SK-N-SH (cell line): ENCODE data around the gene CCR6. TPM values are rescaled to one million over a fixed set of nuclear protein-coding genes. Genes with fewer than 3 reads are reported as not detected.

ENCODE experiments used
- CTCF ChIA-PET: fragments of 300-600, 350-600 bp; formaldehyde crosslinking; extraction: SDS; loops from one replicate; lab custom pipeline; 2021; lab: Yijun Ruan, JAX
- POLR2A ChIA-PET: fragments of 350-600 bp; sonication (Branson Sonifier 250); formaldehyde crosslinking; extraction: SDS; loops from one replicate; lab custom pipeline; 2020; ENCODE audit warnings: antibody characterized with exemption, inconsistent platforms; lab: Yijun Ruan, JAX
- DNase-seq: peaks from one replicate; pipeline ENCODE4 v3.0.0; 2012
- H2AFZ ChIP-seq: fragments of 200-600 bp; sonication (generic); 2 replicates; pipeline ENCODE4 v1.8.1; 2016; ENCODE audit warnings: antibody characterized with exemption, mild to moderate bottlenecking, low read depth
- H3F3A ChIP-seq: fragments of 200-600 bp; sonication (generic); replicated peaks from 2 replicates; pipeline ENCODE3; 2016; ENCODE audit warnings: antibody characterized with exemption, mild to moderate bottlenecking; ENCODE audit not compliant: insufficient read depth
- H3K27ac ChIP-seq, 2 experiments: fragments of 200-500 bp in 1 of 2; fragments of 200-600 bp in 1 of 2; sonication (Bioruptor generic) in 1 of 2; sonication (generic), shearing (Covaris generic) in 1 of 2; 2 replicates each; pipeline versions ENCODE4 v1.5.1 to v1.6.1; 2014 to 2016; ENCODE audit warnings: low read depth in 2 of 2, inconsistent platforms in 1 of 2, low read length in 1 of 2, mild to moderate bottlenecking in 1 of 2, mixed read lengths in 1 of 2
- H3K27me3 ChIP-seq: fragments of 200-600 bp; sonication (generic), shearing (Covaris generic); 2 replicates; pipeline ENCODE4 v1.6.1; 2016; ENCODE audit warnings: mixed run types; ENCODE audit not compliant: insufficient read depth
- H3K36me3 ChIP-seq, 2 experiments: fragments of 200-500 bp in 1 of 2; fragments of 200-600 bp in 1 of 2; sonication (Bioruptor generic) in 1 of 2; sonication (generic) in 1 of 2; replicated peaks in 1 of 2; 2 replicates each; pipeline versions ENCODE3 to v1.5.1; 2014 to 2016; ENCODE audit warnings: low read length in 1 of 2, mild to moderate bottlenecking in 1 of 2; ENCODE audit not compliant: insufficient read depth in 2 of 2, control insufficient read depth in 1 of 2
- H3K4me1 ChIP-seq, 2 experiments: fragments of 200-500 bp in 1 of 2; fragments of 200-600 bp in 1 of 2; sonication (Bioruptor generic) in 1 of 2; sonication (generic), shearing (Covaris generic) in 1 of 2; 2 replicates each; pipeline versions ENCODE4 v1.5.1 to v1.6.1; 2014 to 2016; ENCODE audit warnings: low read depth in 1 of 2, low read length in 1 of 2, mixed run types in 1 of 2; ENCODE audit not compliant: insufficient read depth in 2 of 2, control insufficient read depth in 1 of 2
- H3K4me2 ChIP-seq: fragments of 200-600 bp; sonication (generic), shearing (Covaris generic); 2 replicates; pipeline ENCODE4 v1.6.1; 2017; ENCODE audit warnings: mixed run types
- H3K4me3 ChIP-seq, 2 experiments: fragments of 200-500 bp in 1 of 2; fragments of 200-600 bp in 1 of 2; sonication (Bioruptor generic) in 1 of 2; sonication (generic), shearing (Covaris generic) in 1 of 2; 2 replicates each; pipeline versions ENCODE4 v1.5.1 to v1.8.1; 2014 to 2016; ENCODE audit warnings: low read depth in 2 of 2, inconsistent platforms in 1 of 2, low read length in 1 of 2, mild to moderate bottlenecking in 1 of 2, mixed read lengths in 1 of 2, moderate library complexity in 1 of 2
- H3K79me2 ChIP-seq: fragments of 200-600 bp; sonication (generic); 2 replicates; pipeline ENCODE4 v1.8.1; 2017; ENCODE audit warnings: mild to moderate bottlenecking; ENCODE audit not compliant: insufficient read depth
- H3K9ac ChIP-seq: fragments of 200-600 bp; sonication (generic); 2 replicates; pipeline ENCODE4 v1.6.1; 2017; ENCODE audit warnings: mixed run types
- H3K9me2 ChIP-seq: fragments of 200-600 bp; sonication (generic); 2 replicates; pipeline ENCODE4 v1.6.1; 2017; ENCODE audit warnings: mixed run types
- H3K9me3 ChIP-seq: fragments of 200-600 bp; sonication (generic); 2 replicates; pipeline ENCODE4 v1.6.1; 2017; ENCODE audit warnings: mixed run types, mild to moderate bottlenecking, moderate library complexity
- H4K20me1 ChIP-seq: fragments of 200-600 bp; sonication (generic); 2 replicates; pipeline ENCODE4 v1.6.1; 2017; ENCODE audit warnings: mild to moderate bottlenecking, mixed run types; ENCODE audit not compliant: insufficient read depth
- EZH2phosphoT487 ChIP-seq: fragments of 200-600 bp; sonication (generic); IDR thresholded peaks from 2 replicates; pipeline ENCODE4 v1.6.1; 2017; ENCODE audit warnings: low read depth, mixed run types, mild to moderate bottlenecking, antibody characterized with exemption, moderate library complexity, borderline replicate concordance
- FOSL2 ChIP-seq: IDR thresholded peaks from 2 replicates; pipeline ENCODE4 v1.4.0; 2012; ENCODE audit warnings: low read depth, mild to moderate bottlenecking, moderate library complexity, borderline replicate concordance
- FOXM1 ChIP-seq: IDR thresholded peaks from 2 replicates; pipeline ENCODE4 v1.4.0; 2012; ENCODE audit warnings: low read depth, mild to moderate bottlenecking
- GABPA ChIP-seq: IDR thresholded peaks from 2 replicates; pipeline ENCODE4 v1.4.0; 2012; ENCODE audit warnings: low read depth, mild to moderate bottlenecking
- GATA2 ChIP-seq: sonication (generic); formaldehyde crosslinking; IDR thresholded peaks from 2 replicates; pipeline ENCODE4 v1.5.0; 2020; ENCODE audit warnings: mild to moderate bottlenecking, missing genetic modification reagents
- JUND ChIP-seq: IDR thresholded peaks from 2 replicates; pipeline ENCODE4 v1.4.0; 2012
- MEF2A ChIP-seq: IDR thresholded peaks from 2 replicates; pipeline ENCODE4 v1.4.0; 2012; ENCODE audit warnings: low read depth, borderline replicate concordance
- RAD21 ChIP-seq: IDR thresholded peaks from 2 replicates; pipeline ENCODE4 v1.6.1; 2012; ENCODE audit warnings: mild to moderate bottlenecking, low read length
- RCOR1 ChIP-seq: fragments of 150-350 bp; IDR thresholded peaks from 2 replicates; pipeline ENCODE4 v1.6.1; 2017; ENCODE audit warnings: antibody characterized with exemption, low read length
- RFX5 ChIP-seq: IDR thresholded peaks from 2 replicates; pipeline ENCODE4 v1.6.1; 2012; ENCODE audit warnings: mild to moderate bottlenecking, improper control_type of control experiment, low read length
- SIN3A ChIP-seq: IDR thresholded peaks from 2 replicates; pipeline ENCODE4 v1.6.1; 2012; ENCODE audit warnings: low read depth, mild to moderate bottlenecking, low read length, moderate library complexity, borderline replicate concordance
- SMC3 ChIP-seq: IDR thresholded peaks from 2 replicates; pipeline ENCODE4 v1.6.1; 2012; ENCODE audit warnings: low read depth, low read length, improper control_type of control experiment
- TAF1 ChIP-seq: IDR thresholded peaks from 2 replicates; pipeline ENCODE4 v1.6.1; 2012; ENCODE audit warnings: low read depth, mild to moderate bottlenecking, low read length, moderate library complexity, borderline replicate concordance
- TCF12 ChIP-seq: IDR thresholded peaks from 2 replicates; pipeline ENCODE4 v1.4.0; 2012
- TEAD4 ChIP-seq: IDR thresholded peaks from 2 replicates; pipeline ENCODE4 v1.4.0; 2012; ENCODE audit warnings: mild to moderate bottlenecking, borderline replicate concordance; ENCODE audit not compliant: insufficient read depth
- WGBS: methylation state at CpG from one replicate; pipeline ENCODE4 v1.1.6; 2017; ENCODE audit warnings: low lambda C conversion rate; 5-methylcytosine and 5-hydroxymethylcytosine counted together
- polyA plus RNA-seq, 3 experiments: library from polyadenylated mRNA; depleted of rRNA; stranded (reverse); fragments of >200 nt; gene quantifications; 2 replicates each; pipeline ENCODE4 v1.2.3, GENCODE V29; 2012
- TF ChIP-seq, protein P1 (sequence below): IDR thresholded peaks from 2 replicates; pipeline ENCODE4 v1.4.0; 2012; ENCODE audit warnings: low read depth, borderline replicate concordance
- TF ChIP-seq, protein P2 (sequence below): fragments of 150-350 bp; IDR thresholded peaks from 2 replicates; pipeline ENCODE4 v1.6.1; 2017; ENCODE audit warnings: antibody characterized with exemption, low read length, low read depth, borderline replicate concordance
- TF ChIP-seq, protein P3 (sequence below): fragments of 200-600 bp; sonication (generic); IDR thresholded peaks from 2 replicates; pipeline ENCODE4 v1.6.1; 2017; ENCODE audit warnings: antibody characterized with exemption, mild to moderate bottlenecking, moderate library complexity
- TF ChIP-seq, protein P4 (sequence below): IDR thresholded peaks from 2 replicates; pipeline ENCODE4 v1.6.1; 2012; ENCODE audit warnings: mild to moderate bottlenecking, low read depth, low read length, moderate library complexity
- TF ChIP-seq, protein P5 (sequence below): IDR thresholded peaks from 2 replicates; pipeline ENCODE4; 2012

CCR6 gene
- polyA plus RNA-seq, 1 of the 3 experiments (the other 2 are of a cell fraction) = not detected

DNA sequence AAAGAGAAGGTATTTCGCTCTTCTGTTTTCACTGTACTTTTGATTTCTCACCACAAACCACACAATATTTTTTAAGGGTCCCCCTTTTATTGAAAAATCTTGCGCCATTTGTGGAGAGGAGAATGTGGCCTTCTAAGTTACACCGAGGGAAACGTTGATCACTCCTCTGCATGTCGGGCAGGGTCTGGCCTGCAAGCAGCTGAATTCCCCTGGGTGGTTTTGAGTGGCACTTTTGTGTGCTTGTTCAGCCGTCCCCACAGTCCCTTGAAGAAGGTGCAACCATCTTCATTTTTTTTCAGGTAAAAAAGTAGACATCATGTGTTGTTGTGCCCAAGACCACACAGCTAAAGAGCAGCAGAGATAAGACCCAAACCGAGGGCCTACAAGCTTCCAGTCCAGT lies 28.8 kb downstream of the CCR6 start (continued):
- TF ChIP-seq, protein P1, sequence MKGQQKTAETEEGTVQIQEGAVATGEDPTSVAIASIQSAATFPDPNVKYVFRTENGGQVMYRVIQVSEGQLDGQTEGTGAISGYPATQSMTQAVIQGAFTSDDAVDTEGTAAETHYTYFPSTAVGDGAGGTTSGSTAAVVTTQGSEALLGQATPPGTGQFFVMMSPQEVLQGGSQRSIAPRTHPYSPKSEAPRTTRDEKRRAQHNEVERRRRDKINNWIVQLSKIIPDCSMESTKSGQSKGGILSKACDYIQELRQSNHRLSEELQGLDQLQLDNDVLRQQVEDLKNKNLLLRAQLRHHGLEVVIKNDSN = no peak
- TF ChIP-seq GATA2 (CRISPR knock-in tag) (no peak), RAD21 (no peak)
- TF ChIP-seq, all 33 proteins: peak for 0

DNA sequence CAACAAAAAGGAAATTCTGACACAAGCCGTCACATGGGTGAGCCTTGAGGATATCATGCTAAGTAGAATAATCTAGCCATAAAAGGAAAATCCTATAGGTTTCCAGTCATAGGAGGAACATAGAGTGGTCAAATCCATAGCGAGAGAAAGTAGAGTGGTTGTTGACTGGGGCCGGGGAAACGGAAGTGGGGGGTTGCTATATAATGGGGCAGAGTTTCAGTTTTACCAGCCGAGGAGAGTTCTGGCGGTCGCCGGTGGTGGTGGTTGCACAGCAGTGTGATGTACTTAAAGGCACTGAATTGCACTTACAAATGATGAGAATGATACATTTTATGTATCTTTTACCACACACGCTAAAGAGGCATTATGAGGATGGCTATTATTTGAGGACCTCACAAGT lies 30.0 kb downstream of the CCR6 start:
- no peaks in the 10 kb centered on the region for H3K79me2 ChIP-seq
- peaks cover 0 to 7% of the 10 kb centered on the region in 2 experiments; a peak in 2 of 4 replicates for H3K4me1 ChIP-seq
- TF ChIP-seq EZH2phosphoT487 (no peak), FOXM1 (no peak), RFX5 (no peak), FOSL2 (no peak), TCF12 (no peak), TEAD4 (no peak), JUND (no peak), RCOR1 (no peak), GATA2 (CRISPR knock-in tag) (no peak), GABPA (no peak), TAF1 (no peak), SIN3A (no peak), MEF2A (no peak), SMC3 (no peak), RAD21 (no peak)
- TF ChIP-seq, protein P2, sequence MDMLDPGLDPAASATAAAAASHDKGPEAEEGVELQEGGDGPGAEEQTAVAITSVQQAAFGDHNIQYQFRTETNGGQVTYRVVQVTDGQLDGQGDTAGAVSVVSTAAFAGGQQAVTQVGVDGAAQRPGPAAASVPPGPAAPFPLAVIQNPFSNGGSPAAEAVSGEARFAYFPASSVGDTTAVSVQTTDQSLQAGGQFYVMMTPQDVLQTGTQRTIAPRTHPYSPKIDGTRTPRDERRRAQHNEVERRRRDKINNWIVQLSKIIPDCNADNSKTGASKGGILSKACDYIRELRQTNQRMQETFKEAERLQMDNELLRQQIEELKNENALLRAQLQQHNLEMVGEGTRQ = no peak
- TF ChIP-seq, protein P3, sequence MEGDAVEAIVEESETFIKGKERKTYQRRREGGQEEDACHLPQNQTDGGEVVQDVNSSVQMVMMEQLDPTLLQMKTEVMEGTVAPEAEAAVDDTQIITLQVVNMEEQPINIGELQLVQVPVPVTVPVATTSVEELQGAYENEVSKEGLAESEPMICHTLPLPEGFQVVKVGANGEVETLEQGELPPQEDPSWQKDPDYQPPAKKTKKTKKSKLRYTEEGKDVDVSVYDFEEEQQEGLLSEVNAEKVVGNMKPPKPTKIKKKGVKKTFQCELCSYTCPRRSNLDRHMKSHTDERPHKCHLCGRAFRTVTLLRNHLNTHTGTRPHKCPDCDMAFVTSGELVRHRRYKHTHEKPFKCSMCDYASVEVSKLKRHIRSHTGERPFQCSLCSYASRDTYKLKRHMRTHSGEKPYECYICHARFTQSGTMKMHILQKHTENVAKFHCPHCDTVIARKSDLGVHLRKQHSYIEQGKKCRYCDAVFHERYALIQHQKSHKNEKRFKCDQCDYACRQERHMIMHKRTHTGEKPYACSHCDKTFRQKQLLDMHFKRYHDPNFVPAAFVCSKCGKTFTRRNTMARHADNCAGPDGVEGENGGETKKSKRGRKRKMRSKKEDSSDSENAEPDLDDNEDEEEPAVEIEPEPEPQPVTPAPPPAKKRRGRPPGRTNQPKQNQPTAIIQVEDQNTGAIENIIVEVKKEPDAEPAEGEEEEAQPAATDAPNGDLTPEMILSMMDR = no peak
- TF ChIP-seq, protein P4, sequence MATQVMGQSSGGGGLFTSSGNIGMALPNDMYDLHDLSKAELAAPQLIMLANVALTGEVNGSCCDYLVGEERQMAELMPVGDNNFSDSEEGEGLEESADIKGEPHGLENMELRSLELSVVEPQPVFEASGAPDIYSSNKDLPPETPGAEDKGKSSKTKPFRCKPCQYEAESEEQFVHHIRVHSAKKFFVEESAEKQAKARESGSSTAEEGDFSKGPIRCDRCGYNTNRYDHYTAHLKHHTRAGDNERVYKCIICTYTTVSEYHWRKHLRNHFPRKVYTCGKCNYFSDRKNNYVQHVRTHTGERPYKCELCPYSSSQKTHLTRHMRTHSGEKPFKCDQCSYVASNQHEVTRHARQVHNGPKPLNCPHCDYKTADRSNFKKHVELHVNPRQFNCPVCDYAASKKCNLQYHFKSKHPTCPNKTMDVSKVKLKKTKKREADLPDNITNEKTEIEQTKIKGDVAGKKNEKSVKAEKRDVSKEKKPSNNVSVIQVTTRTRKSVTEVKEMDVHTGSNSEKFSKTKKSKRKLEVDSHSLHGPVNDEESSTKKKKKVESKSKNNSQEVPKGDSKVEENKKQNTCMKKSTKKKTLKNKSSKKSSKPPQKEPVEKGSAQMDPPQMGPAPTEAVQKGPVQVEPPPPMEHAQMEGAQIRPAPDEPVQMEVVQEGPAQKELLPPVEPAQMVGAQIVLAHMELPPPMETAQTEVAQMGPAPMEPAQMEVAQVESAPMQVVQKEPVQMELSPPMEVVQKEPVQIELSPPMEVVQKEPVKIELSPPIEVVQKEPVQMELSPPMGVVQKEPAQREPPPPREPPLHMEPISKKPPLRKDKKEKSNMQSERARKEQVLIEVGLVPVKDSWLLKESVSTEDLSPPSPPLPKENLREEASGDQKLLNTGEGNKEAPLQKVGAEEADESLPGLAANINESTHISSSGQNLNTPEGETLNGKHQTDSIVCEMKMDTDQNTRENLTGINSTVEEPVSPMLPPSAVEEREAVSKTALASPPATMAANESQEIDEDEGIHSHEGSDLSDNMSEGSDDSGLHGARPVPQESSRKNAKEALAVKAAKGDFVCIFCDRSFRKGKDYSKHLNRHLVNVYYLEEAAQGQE = no peak
- TF ChIP-seq, protein P1 = no peak
- TF ChIP-seq, protein P5, sequence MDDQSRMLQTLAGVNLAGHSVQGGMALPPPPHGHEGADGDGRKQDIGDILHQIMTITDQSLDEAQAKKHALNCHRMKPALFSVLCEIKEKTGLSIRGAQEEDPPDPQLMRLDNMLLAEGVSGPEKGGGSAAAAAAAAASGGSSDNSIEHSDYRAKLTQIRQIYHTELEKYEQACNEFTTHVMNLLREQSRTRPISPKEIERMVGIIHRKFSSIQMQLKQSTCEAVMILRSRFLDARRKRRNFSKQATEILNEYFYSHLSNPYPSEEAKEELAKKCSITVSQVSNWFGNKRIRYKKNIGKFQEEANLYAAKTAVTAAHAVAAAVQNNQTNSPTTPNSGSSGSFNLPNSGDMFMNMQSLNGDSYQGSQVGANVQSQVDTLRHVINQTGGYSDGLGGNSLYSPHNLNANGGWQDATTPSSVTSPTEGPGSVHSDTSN = no peak
- 83% methylated on average over 9 of the region's 9 CpGs for WGBS
- peak overlapping the region in 1 of 2 experiments; percentile 48; a peak in 2 of 4 replicates for H3K4me3 ChIP-seq
- peaks cover 6% of the 10 kb centered on the region for H3F3A ChIP-seq
- H3K36me3 ChIP-seq = no peaks in the 10 kb centered on the region
- DNase-seq = no peak
- peak overlapping the region; percentile 56 for H3K4me2 ChIP-seq
- H3K9me3 ChIP-seq = no peaks in the 10 kb centered on the region
- ChIA-PET POLR2A (no interaction called here), CTCF (interaction anchor here (1.8 kb wide), 1 partner anchor 378 kb away, joined by 6 read pairs; no protein-coding TSS in a partner anchor)
- H3K27me3 ChIP-seq = no peaks in the 10 kb centered on the region
- H3K27ac ChIP-seq = peak overlapping the region in 1 of 2 experiments; percentile 54; a peak in 2 of 4 replicates
- peak overlapping the region; percentile 75 for H2AFZ ChIP-seq
- H3K9ac ChIP-seq = no peak overlapping the region
- no peaks in the 10 kb centered on the region for H4K20me1 ChIP-seq
- H3K9me2 ChIP-seq = no peaks in the 10 kb centered on the region
